Urothelium cell line (cell line): ENCODE data around the gene TUBB4B.
A peak's percentile ranks its signal among the peaks of the same experiment; 100 is the strongest.

Experiments used
- DNase-seq: peaks from one replicate; pipeline ENCODE4 v3.0.0; 2011; ENCODE audit warnings: low spot score, mixed read lengths
- FAIRE-seq: peaks from 2 replicates; lab custom pipeline; 2011; peaks lifted over from hg19 to GRCh38; lab: Jason Lieb, UNC

Gene TUBB4B

GRCh38 chr9:137240841-137241489 lies at the start of gene TUBB4B:
Gene TUBB4B (plus strand): TSS chr9:137241287. CDS start chr9:137241361, 74 bp downstream.
- DNase-seq = peak; percentile 98
- peak; percentile 93 for FAIRE-seq

DNA sequence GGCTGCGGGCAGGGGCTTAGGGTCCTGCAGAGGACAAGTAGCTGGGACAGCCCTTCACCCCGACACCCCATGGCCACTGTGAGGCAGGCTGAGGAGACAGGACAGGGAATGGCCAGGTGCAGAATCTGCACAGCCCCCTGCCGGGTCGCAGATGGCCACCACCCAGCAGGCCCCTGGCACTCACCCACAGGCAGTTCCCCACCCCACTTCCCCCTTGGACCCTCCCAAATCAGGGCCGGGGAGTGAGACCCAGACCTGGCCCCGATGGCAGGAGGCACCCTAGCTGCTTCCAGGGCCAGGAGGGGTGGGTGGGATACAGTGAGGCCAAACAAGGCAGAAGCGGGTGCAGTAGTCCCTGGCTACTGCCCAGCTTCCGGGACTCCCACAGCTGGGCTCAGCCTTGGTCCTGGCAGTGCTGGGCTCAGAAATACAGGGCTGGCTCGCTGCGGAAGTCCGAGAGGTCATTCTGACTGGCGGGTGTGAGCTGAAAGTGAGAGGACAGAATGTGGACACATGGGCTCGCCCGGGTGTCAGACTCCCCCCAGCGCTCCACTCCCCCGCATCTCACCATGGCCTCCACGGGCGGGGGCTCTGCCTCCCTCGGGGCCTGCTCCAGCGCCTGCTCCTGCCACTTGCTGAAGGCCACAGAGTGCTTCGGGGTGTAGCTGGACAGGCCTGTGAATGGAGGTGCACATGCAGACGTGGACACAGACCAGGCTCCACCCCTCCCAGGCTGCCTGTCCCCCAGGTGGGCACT lies 49.2 kb upstream of the TUBB4B start:
- no peak for DNase-seq
- no peak for FAIRE-seq

DNA sequence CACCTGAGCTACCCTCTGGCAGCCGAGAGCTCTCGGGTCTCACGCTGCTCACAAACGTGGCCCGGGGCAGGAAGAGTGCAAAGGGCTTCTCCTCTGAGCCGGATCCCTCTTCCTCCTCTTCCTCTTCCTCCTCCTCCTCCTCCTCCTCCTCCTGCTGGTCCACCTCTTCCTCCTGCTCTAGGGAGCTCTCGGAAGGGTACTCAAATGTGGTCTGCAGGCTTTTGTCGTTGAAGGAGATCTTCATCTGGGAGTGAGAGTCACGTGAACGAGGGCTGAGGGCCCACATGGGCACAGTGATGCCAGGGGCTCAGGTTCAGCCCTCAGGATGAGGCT lies 48.7 kb upstream of the TUBB4B start:
- DNase-seq = no peak
- FAIRE-seq = no peak

- no peak for FAIRE-seq
- no peak for DNase-seq
Measured at GRCh38 chr9:137192859-137193258, 48.2 kb upstream of the TUBB4B start.

DNA sequence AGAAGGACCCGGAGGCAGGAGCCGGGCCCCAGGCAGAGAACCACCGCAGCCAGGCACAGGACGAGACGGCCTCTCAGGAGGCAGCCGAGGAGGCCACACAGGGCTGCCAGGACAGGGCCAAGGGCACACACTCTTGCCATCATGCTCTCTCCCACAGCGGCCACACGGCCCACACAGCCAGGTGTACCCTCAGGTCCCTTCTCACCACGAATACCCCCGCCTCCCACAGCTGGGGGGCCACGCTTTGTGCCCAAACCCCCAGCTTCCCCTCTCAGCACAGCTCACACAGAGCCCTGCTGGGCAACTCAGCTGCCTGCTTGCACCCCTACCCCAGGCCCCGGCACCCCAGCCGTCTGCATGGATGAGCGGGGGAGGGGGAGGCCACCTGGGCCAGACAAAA lies 47.3 kb upstream of the TUBB4B start:
- DNase-seq (no peak), FAIRE-seq (no peak)

GRCh38 chr9:137194388-137194787 lies 46.7 kb upstream of the TUBB4B start:
- FAIRE-seq (no peak), DNase-seq (no peak)

DNA sequence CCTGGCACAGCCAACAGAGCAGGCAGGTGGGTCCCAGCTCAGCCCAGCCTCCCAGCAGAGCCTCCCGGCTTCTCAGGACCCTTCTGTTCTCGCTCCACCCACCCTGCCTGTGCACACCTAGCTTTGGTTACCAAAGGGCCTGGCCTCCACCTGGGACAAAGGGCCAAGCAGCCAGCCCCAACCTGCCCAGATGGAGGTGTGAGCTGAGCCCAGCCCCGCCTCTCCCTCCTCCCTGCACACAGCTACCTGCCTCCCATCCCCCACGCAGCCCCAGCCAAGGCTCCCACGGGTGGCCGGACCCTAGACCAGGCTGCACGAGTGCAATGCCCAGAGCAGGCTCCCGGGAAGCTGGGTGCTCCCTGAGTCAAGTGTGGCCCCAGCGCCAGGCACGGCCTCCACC lies 46.2 kb upstream of the TUBB4B start:
- DNase-seq = no peak
- no peak for FAIRE-seq

GRCh38 chr9:137195525-137196220 lies 45.4 kb upstream of the TUBB4B start:
- FAIRE-seq (no peak), DNase-seq (no peak)

DNA sequence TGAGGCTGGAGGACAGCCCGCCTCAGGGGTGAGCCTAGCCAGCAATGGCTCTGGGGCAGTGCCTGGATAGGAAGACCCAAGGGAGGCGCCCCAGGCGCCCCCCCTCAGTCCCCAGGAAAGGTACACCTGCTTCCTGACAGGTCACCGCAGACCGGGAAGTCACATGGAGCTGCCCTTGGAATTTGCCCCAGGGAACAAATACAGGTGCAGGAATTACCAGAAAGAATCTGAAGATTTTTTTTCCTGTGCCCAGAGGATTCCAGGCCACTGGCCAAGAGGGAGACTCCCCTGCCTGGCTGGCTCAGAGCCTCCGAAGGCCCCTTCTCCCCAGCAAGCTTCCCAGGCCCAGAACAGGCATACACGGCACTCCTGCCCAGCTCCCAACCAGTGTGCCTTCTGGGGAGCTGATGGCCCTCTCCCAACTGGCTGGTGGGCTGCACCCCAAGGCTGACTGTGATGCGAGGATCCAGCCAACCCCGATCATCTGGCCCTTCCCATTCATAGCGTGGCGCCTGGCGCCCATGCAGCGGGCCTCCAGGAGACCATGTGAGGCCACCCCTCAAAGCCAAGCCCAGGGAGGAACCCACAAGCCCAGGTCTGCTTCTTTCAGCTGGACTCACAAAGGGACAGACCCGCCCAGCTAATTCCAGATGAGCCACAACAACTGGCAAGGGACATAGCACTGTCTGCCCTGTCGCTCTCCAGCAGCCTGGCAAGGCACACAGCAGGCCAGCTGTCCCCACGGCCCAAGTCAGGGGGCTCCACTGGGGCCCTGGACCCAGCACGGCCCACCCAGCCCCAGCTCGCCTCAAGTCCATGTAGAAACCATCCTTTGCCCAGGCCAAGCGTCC lies 42.8 kb upstream of the TUBB4B start:
- DNase-seq = no peak
- no peak for FAIRE-seq

GRCh38 chr9:137198902-137199283 lies 42.2 kb upstream of the TUBB4B start:
- FAIRE-seq = peak; percentile 5

GRCh38 chr9:137199411-137200121 lies 41.5 kb upstream of the TUBB4B start:
- DNase-seq (no peak), FAIRE-seq (no peak)

More at GRCh38 chr9:137198902-137199283, 42.2 kb upstream of the TUBB4B start:
- no peak for DNase-seq

DNA sequence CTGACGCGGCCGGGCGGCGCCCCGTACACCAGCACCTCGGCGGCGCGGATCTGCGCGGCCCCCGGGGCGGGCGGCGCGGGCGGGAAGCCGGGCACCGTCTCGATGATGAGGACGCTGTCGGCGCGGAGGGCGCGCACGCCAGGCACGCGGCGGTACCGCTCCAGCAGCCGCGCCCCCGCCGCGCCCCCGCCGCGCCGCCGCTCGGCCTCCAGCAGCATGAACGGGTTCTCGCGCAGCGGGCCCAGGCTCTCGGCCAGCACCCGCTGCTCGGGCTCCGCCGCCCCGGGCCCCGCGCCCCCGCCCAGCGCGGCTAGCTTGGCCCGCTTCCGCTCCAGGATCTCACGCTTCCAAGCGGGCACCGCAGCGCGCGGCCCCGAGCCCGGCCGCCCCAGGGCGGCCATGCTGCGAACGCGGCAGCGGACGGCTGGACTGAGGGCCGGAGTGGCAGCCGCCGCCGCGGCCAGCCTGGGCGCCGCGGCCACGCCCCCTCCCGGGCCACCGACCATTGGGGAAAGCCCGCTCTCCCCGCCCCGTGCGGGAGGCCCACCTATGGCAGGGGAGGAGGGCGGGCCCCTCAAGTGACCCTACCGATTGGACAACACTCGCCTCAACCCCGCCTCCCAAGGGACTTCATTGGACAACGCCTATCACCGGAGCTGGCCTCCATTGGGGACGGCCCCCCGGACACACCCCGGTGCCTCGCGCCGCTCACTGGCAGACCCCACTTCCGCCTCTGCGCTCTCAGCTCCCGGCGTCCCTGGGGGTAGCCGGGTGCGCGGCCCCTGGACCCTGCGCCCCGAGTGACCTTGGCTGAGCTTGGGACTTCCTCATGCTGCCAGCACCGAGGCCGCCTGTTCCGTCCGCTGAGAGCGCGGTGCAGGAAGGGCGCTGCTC lies 40.5 kb upstream of the TUBB4B start, which contains the start of gene TPRN:
Gene TPRN, minus strand, starts transcription at position 431 of the 894 bp plus-strand sequence. Its CDS starts 30 bp downstream, at position 401.
- DNase-seq = peak; percentile 100
- peak; percentile 92 for FAIRE-seq

DNA sequence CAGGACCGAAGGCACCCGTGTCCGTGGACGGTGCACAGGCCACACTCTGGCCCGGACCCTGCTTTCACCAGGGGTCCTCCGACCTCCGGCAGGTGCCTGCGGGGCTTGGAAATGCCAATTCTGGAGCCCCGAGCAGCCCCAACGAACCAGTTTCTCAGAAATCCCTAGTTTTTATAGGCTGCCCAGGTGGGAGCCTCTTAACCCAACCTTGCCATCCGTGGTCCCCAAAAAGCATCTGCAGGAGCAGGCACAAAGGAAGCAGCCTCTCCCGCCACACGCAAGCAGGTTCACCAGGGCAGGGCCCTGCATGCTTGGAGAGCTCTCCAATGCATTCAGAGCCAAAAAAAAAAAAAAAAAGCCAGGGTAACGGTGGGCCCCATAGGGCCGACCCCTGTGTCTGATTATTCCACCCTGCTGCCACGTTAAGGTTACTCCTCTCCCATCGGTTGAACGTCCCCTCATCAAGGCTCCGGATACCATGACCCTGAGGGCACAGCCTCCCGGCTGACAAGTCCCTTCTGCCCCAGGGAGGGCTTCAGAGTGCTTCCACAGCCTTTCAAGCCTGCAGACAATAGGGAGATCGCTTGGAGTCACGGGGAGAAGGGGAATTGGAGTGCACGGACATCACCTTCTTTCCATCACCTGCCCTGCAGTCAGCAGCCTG lies 39.8 kb upstream of the TUBB4B start:
- FAIRE-seq (no peak), DNase-seq (no peak)

- no peak for DNase-seq
- FAIRE-seq = no peak
Measured at GRCh38 chr9:137202966-137203365, 38.1 kb upstream of the TUBB4B start.

DNA sequence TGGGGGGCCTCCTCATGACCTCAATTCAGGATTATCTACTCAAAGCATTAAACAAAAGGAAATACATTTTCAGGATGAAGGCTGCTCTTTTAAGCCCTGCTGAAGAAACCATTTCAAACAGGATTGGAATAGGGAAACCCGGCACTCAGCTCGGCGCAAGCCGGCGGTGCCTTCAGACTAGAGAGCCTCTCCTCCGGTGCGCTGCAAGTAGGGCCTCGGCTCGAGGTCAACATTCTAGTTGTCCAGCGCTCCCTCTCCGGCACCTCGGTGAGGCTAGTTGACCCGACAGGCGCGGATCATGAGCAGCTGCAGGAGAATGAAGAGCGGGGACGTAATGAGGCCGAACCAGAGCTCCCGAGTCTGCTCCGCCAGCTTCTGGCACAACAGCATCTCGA lies 36.4 kb upstream of the TUBB4B start:
- no peak for FAIRE-seq
- no peak for DNase-seq

GRCh38 chr9:137205126-137206069 lies 35.7 kb upstream of the TUBB4B start, which contains the start of the genes NDOR1 and TMEM203:
Gene NDOR1 (plus strand): TSS chr9:137205700. CDS start chr9:137205778, 78 bp downstream.
Gene TMEM203 (minus strand): TSS chr9:137205648. CDS start chr9:137205414, 234 bp downstream.
- DNase-seq = peak; percentile 92

GRCh38 chr9:137206602-137207001 lies 34.5 kb upstream of the TUBB4B start:
- FAIRE-seq (no peak), DNase-seq (no peak)

More at GRCh38 chr9:137205126-137206069, 35.7 kb upstream of the TUBB4B start, which contains the start of the genes NDOR1 and TMEM203:
- FAIRE-seq = peak; percentile 37
